Mesendoderm (in vitro differentiated cells): ENCODE measurements around the gene RXRA.

Experiments
- DNase-seq: peaks from one replicate; pipeline ENCODE4 v3.0.0; 2013
- H2AK5ac ChIP-seq: 2 replicates; pipeline ENCODE4 v1.6.1; 2013; ENCODE audit warnings: low read length, inconsistent platforms
- H2BK120ac ChIP-seq: 2 replicates; pipeline ENCODE4 v1.6.1; 2013; ENCODE audit warnings: low read depth, mild to moderate bottlenecking, low read length, moderate library complexity, mixed read lengths
- H2BK15ac ChIP-seq: replicated peaks from 2 replicates; pipeline ENCODE4 v1.6.1; 2013; ENCODE audit warnings: low read depth, mild to moderate bottlenecking, moderate library complexity
- H2BK5ac ChIP-seq: 2 replicates; pipeline ENCODE4 v1.6.1; 2013; ENCODE audit warnings: low read length, inconsistent platforms
- H3K18ac ChIP-seq: 2 replicates; pipeline ENCODE4 v1.6.1; 2013; ENCODE audit warnings: mild to moderate bottlenecking, low read length, mixed read lengths
- H3K23ac ChIP-seq: one replicate; pipeline ENCODE4 v1.6.1; 2013; ENCODE audit warnings: low read length
- H3K27ac ChIP-seq: 2 replicates; pipeline ENCODE4 v1.5.1; 2013; ENCODE audit warnings: low read depth, mild to moderate bottlenecking, inconsistent platforms, low read length, moderate library complexity
- H3K27me3 ChIP-seq: 2 replicates; pipeline ENCODE4 v1.6.1; 2013; ENCODE audit warnings: low read length, control low read depth, mild to moderate bottlenecking, inconsistent platforms; ENCODE audit not compliant: insufficient read depth, poor library complexity
- H3K36me3 ChIP-seq: 2 replicates; pipeline ENCODE4 v1.6.1; 2013; ENCODE audit warnings: low read length, inconsistent platforms; ENCODE audit not compliant: control insufficient read depth, insufficient read depth
- H3K4ac ChIP-seq: one replicate; pipeline ENCODE4 v1.6.1; 2013; ENCODE audit warnings: low read depth, mild to moderate bottlenecking, low read length, moderate library complexity
- H3K4me1 ChIP-seq: 2 replicates; pipeline ENCODE4 v1.6.1; 2013; ENCODE audit warnings: low read depth, low read length, inconsistent platforms; ENCODE audit not compliant: control insufficient read depth
- H3K4me2 ChIP-seq: 2 replicates; pipeline ENCODE4 v1.6.1; 2013; ENCODE audit warnings: low read length
- H3K4me3 ChIP-seq: 2 replicates; pipeline ENCODE4 v1.5.1; 2013; ENCODE audit warnings: mild to moderate bottlenecking, low read length
- H3K56ac ChIP-seq: one replicate; pipeline ENCODE4 v1.6.1; 2013; ENCODE audit warnings: low read length
- H3K79me1 ChIP-seq: 2 replicates; pipeline ENCODE4 v1.6.1; 2013; ENCODE audit warnings: low read length, inconsistent platforms
- H3K79me2 ChIP-seq: 2 replicates; pipeline ENCODE4 v1.6.1; 2013; ENCODE audit warnings: mild to moderate bottlenecking, low read length; ENCODE audit not compliant: control insufficient read depth, insufficient read depth
- H3K9ac ChIP-seq: 2 replicates; pipeline ENCODE4 v1.6.1; 2013; ENCODE audit warnings: low read length, inconsistent platforms
- H4K5ac ChIP-seq: one replicate; pipeline ENCODE4 v1.6.1; 2013; ENCODE audit warnings: low read length
- H4K8ac ChIP-seq: one replicate; pipeline ENCODE4 v1.6.1; 2013; ENCODE audit warnings: low read depth, mild to moderate bottlenecking, control low read depth, low read length, moderate library complexity
- WGBS: extraction: QIAGEN DNeasy Blood & Tissue Kit; methylation state at CpG from one replicate; pipeline ENCODE4 v1.1.7; 2013; ENCODE audit warnings: low lambda C conversion rate, missing lambda C conversion rate; ENCODE audit not compliant: insufficient coverage; ENCODE audit errors: extremely low coverage; 5-methylcytosine and 5-hydroxymethylcytosine counted together

Gene RXRA

DNA sequence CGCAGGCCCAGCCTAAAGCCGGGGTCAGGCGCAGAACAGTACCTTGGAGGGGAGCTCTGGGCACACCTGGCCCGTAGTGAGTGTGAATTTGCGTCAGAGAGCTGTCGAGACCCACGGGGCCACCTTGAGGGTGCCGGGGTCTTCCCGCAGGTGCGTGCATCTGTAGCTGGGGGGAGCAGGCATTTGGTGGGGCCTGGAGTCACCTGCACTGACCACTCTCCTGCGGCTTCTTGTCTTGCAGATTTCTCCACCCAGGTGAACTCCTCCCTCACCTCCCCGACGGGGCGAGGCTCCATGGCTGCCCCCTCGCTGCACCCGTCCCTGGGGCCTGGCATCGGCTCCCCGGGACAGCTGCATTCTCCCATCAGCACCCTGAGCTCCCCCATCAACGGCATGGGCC lies 75.1 kb downstream of the RXRA start:
- no CpG with 5 or more reads among the region's 19 CpGs for WGBS
- H2BK120ac ChIP-seq, result no peak overlapping the region
- no peak overlapping the region for H2BK5ac ChIP-seq
- no peaks in the 10 kb centered on the region for H3K27me3 ChIP-seq
- peaks cover 3% of the 10 kb centered on the region for H3K79me2 ChIP-seq
- no peak overlapping the region for H3K23ac ChIP-seq
- no peaks in the 10 kb centered on the region for H3K36me3 ChIP-seq
- no peak overlapping the region for H3K9ac ChIP-seq
- peaks cover 8% of the 10 kb centered on the region for H3K79me1 ChIP-seq
- no peak overlapping the region for H2BK15ac ChIP-seq
- H4K5ac ChIP-seq, result no peak overlapping the region
- no peak for DNase-seq
- no peaks in the 10 kb centered on the region for H3K4me1 ChIP-seq
- no peak overlapping the region for H3K4me3 ChIP-seq
- no peak overlapping the region for H3K18ac ChIP-seq
- H3K4me2 ChIP-seq, result no peak overlapping the region
- no peak overlapping the region for H2AK5ac ChIP-seq
- no peak overlapping the region for H3K27ac ChIP-seq
- no peak overlapping the region for H3K4ac ChIP-seq
- H4K8ac ChIP-seq, result no peak overlapping the region
- no peak overlapping the region for H3K56ac ChIP-seq

DNA sequence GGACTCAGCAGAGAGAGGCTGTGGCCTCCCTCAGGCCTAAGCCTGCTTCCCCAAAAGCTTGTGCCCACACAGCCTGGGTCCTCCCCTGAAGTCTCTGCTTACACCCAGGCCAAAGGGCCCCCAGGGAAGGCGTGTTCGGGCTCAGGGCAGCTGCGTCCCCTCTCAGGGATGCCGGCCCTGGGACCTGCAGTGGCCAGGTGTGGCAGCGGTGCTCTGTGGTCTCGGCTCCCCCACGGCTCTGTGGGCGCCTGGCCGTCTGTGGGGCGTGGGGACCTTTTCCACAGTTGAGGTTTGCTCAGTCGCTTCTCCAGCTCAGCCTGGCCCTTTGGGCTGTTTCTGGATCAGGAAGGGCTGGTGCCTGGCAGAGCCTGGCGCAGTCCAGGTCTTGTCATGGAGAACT lies 75.9 kb downstream of the RXRA start:
- no peak overlapping the region for H3K4me2 ChIP-seq
- H3K27me3 ChIP-seq, result no peaks in the 10 kb centered on the region
- no peak for DNase-seq
- H2BK5ac ChIP-seq, result no peak overlapping the region
- H2BK15ac ChIP-seq, result no peak overlapping the region
- H3K56ac ChIP-seq, result no peak overlapping the region
- no peak overlapping the region for H3K27ac ChIP-seq
- H4K8ac ChIP-seq, result no peak overlapping the region
- no peak overlapping the region for H3K23ac ChIP-seq
- H4K5ac ChIP-seq, result no peak overlapping the region
- H3K79me2 ChIP-seq, result peaks cover 3% of the 10 kb centered on the region
- WGBS, result no CpG with 5 or more reads among the region's 12 CpGs
- H2BK120ac ChIP-seq, result no peak overlapping the region
- no peak overlapping the region for H2AK5ac ChIP-seq
- H3K4me3 ChIP-seq, result no peak overlapping the region
- peaks cover 4% of the 10 kb centered on the region for H3K4me1 ChIP-seq
- peaks cover 8% of the 10 kb centered on the region for H3K79me1 ChIP-seq
- no peak overlapping the region for H3K9ac ChIP-seq
- no peak overlapping the region for H3K18ac ChIP-seq
- H3K4ac ChIP-seq, result no peak overlapping the region
- H3K36me3 ChIP-seq, result no peaks in the 10 kb centered on the region

DNA sequence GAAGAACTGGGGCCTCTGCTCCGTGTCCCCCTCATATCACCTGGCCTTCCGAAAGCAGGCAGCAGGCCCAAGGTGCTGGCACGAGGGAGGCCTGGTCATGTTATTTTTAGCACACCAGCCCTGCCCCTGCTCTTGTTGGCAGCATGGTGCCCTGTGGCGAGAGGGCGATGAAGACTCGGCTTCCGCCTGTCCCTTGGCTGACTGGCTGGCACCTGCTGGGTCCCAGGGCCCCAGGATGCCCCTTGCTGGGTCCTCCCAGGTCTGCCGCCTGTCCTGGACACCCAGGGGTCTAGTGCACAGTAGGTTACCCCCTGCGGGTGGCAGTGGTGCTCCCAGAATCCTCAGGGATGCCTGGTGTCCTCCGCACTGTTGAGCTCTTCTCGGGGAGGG lies 77.0 kb downstream of the RXRA start:
- peaks cover 3% of the 10 kb centered on the region for H3K79me2 ChIP-seq
- H3K4ac ChIP-seq, result no peak overlapping the region
- H3K18ac ChIP-seq, result no peak overlapping the region
- WGBS, result no CpG with 5 or more reads among the region's 11 CpGs
- no peak overlapping the region for H3K4me2 ChIP-seq
- H3K9ac ChIP-seq, result no peak overlapping the region
- H2AK5ac ChIP-seq, result no peak overlapping the region
- no peaks in the 10 kb centered on the region for H3K36me3 ChIP-seq
- no peak overlapping the region for H3K56ac ChIP-seq
- no peak overlapping the region for H2BK15ac ChIP-seq
- no peak overlapping the region for H4K8ac ChIP-seq
- H2BK5ac ChIP-seq, result no peak overlapping the region
- no peak overlapping the region for H2BK120ac ChIP-seq
- no peak overlapping the region for H4K5ac ChIP-seq
- peaks cover 4% of the 10 kb centered on the region for H3K4me1 ChIP-seq
- no peak overlapping the region for H3K4me3 ChIP-seq
- H3K79me1 ChIP-seq, result peaks cover 8% of the 10 kb centered on the region
- H3K27ac ChIP-seq, result no peak overlapping the region
- no peak overlapping the region for H3K23ac ChIP-seq
- DNase-seq, result no peak
- no peaks in the 10 kb centered on the region for H3K27me3 ChIP-seq

DNA sequence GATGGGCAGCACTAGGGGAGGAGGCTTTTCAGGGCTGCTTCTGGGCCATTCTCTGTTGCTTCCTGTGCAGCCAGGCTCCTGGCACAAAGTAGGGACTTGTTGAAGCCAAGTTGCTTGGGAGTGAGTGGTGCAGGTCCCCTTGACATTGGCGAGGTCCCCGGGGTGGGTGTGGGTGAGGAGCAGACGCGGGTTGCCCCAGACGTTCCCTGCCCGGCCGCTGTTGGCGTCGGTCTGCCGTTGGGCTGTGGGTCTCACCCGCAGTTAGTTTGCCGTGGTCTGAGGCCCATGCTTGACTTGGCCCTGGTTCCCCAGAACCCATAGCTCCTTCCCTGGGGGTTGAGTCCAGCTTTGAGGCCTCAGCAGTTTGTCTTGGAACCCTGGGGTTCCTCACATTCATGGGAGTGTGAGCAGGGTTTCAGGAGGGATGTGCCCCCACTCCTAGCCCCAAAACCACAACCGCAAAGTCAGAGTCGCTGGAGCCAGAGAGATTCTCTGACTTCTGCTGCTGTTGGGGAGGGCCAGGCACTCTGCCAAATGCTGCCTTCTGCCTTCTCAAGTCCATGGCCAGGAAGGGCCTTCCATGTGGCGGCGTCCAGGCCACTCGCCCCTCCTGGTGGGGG lies 77.5 kb downstream of the RXRA start:
- H4K8ac ChIP-seq, result no peak overlapping the region
- peaks cover 3% of the 10 kb centered on the region for H3K79me2 ChIP-seq
- H4K5ac ChIP-seq, result no peak overlapping the region
- no peak overlapping the region for H2BK120ac ChIP-seq
- H3K27me3 ChIP-seq, result no peaks in the 10 kb centered on the region
- no peak overlapping the region for H3K27ac ChIP-seq
- no peak overlapping the region for H3K4ac ChIP-seq
- H3K56ac ChIP-seq, result no peak overlapping the region
- H3K4me1 ChIP-seq, result peaks cover 4% of the 10 kb centered on the region
- no peak overlapping the region for H3K4me2 ChIP-seq
- H3K79me1 ChIP-seq, result peaks cover 7% of the 10 kb centered on the region
- no peak overlapping the region for H3K23ac ChIP-seq
- H2BK15ac ChIP-seq, result no peak overlapping the region
- no peak for DNase-seq
- no peak overlapping the region for H3K18ac ChIP-seq
- no peak overlapping the region for H2BK5ac ChIP-seq
- H3K36me3 ChIP-seq, result no peaks in the 10 kb centered on the region
- H2AK5ac ChIP-seq, result no peak overlapping the region
- no peak overlapping the region for H3K4me3 ChIP-seq
- no peak overlapping the region for H3K9ac ChIP-seq
- no CpG with 5 or more reads among the region's 17 CpGs for WGBS

DNA sequence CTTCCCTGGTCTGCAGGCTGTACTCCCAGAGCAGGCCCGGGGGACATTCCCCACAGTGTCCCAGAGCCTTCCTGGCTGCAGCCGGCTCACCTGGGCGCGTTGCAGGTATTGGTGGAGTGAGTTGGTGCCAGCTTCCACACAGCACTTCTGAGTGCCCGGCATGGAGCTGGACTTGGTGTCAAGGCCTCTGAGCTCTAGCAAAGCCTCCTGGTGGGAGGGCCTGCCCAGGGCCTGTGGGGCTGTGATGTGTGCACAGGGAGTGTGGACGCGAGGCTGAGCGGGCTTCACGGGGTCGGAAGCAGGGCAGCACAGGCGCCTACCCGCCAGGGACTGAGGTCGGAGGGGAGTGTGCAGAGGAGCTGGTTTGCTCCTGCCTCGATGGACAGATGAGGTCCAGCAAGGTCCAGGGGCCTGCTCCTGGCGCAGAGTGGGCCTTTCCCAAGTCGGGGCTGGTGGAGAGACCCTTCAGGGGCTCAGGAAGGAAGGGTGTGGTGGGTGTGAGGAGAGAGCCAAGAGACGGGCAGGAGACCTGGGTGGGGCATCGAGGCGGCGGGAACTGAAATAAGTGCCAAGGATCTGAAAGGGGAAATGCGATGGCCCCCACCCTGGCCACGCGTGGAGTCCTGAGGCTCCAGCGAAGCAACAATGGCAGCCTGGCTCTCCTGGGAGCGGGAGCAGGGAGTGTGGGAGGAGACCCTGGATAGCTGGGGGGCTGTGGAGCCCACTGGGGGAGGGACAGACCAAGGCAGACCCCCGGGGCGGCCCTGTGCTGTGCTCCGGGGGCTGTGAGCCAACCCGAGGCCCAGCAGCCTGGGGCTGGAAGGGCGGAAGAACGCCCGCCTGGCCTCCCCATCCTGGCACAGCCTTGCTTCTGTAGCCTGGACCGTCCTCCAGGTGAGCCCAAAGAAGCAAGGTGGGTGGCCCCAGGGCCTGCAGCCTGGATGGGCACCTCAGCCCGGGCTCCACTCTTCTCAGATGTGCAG lies 78.4 kb downstream of the RXRA start:
- DNase-seq, result no peak
- no CpG with 5 or more reads among the region's 34 CpGs for WGBS

More for the DNA sequence above, 78.4 kb downstream of the RXRA start:
- Histone ChIP-seq H3K4me3 (no peak overlapping the region), H3K4ac (no peak overlapping the region), H2BK120ac (no peak overlapping the region), H3K4me1 (peaks cover 4% of the 10 kb centered on the region), H3K56ac (no peak overlapping the region), H2BK5ac (no peak overlapping the region), H3K79me2 (no peaks in the 10 kb centered on the region), H2AK5ac (no peak overlapping the region), H3K18ac (no peak overlapping the region), H4K5ac (no peak overlapping the region), H3K27ac (no peak overlapping the region), H3K4me2 (no peak overlapping the region), H3K23ac (no peak overlapping the region), H3K27me3 (no peaks in the 10 kb centered on the region), H3K9ac (no peak overlapping the region), H3K79me1 (peaks cover 1% of the 10 kb centered on the region), H3K36me3 (no peaks in the 10 kb centered on the region), H4K8ac (no peak overlapping the region), H2BK15ac (no peak overlapping the region)
